Ovary (tissue), 9 donors: Measurements from ENCODE around the gene ZNF775. TPM values are rescaled to one million over a fixed set of nuclear protein-coding genes. Genes with fewer than 3 reads are reported as not detected.

Experiments
- DNase-seq, 5 donors: peaks; one replicate each; pipeline ENCODE4 v3.0.0-alpha.2; 2019 to 2020
- H3K27ac ChIP-seq, 2 donors: fragments of 200-600 bp; one replicate each; pipeline versions ENCODE4 v1.5.1 to v1.8.0; 2019 to 2022
- H3K27me3 ChIP-seq: fragments of 200-600 bp; one replicate; pipeline ENCODE4 v1.8.0; 2022
- H3K36me3 ChIP-seq: fragments of 200-600 bp; sonication (generic); one replicate; pipeline ENCODE4 v1.5.1; 2019
- H3K4me1 ChIP-seq: one replicate; pipeline ENCODE4 v1.8.1; 2013; ENCODE audit warnings: mild to moderate bottlenecking, moderate library complexity; ENCODE audit not compliant: insufficient read depth
- H3K4me3 ChIP-seq: fragments of 200-600 bp; sonication (generic); one replicate; pipeline ENCODE4 v1.5.1; 2017
- H3K9me3 ChIP-seq, 2 donors: fragments of 200-600 bp in 1 of 2; sonication (generic) in 1 of 2; one replicate each; pipeline versions ENCODE4 v1.5.1 to v1.8.1; 2013 to 2019; ENCODE audit warnings: mild to moderate bottlenecking in 1 of 2, moderate library complexity in 1 of 2
- CTCF ChIP-seq, 3 donors: fragments of 450-650 bp in 2 of 3; fragments of 200-600 bp in 1 of 3; IDR thresholded peaks; one replicate each; pipeline versions ENCODE4 v1.5.1 to v1.8.0; 2016 to 2022; ENCODE audit warnings: antibody characterized with exemption in 3 of 3, mild to moderate bottlenecking in 1 of 3
- EP300 ChIP-seq: sonication (generic); formaldehyde crosslinking; IDR thresholded peaks from one replicate; pipeline ENCODE4 v1.6.1; 2017; ENCODE audit warnings: antibody characterized with exemption
- POLR2A ChIP-seq: fragments of 450-650 bp; IDR thresholded peaks from one replicate; pipeline ENCODE4 v1.6.1; 2017; ENCODE audit warnings: antibody characterized with exemption, mild to moderate bottlenecking, moderate library complexity
- WGBS, 3 donors: extraction: QIAGEN DNeasy Blood & Tissue Kit in 1 of 3; methylation state at CpG; one replicate each; pipeline versions ENCODE4 v1.1.5 to v1.1.7; 2013 to 2017; 5-methylcytosine and 5-hydroxymethylcytosine counted together
- intact Hi-C, 4 donors: fragments of 100-400 bp; cut with DNase I; formaldehyde crosslinking; loops; one replicate each; pipeline versions ENCODE4 v1.11.0 to v1.15.1; 2022 to 2023
- polyA plus RNA-seq, 2 donors: library from polyadenylated mRNA; stranded (reverse); fragments of 200-250 nt in 1 of 2; fragments of 350-450 nt in 1 of 2; fragmentation: Illumina TruSeq in 1 of 2; extraction: RNeasy Lipid Tissue Mini Kit (QIAGEN cat#74804) in 1 of 2; gene quantifications; one replicate each; pipeline ENCODE4 v1.2.3, GENCODE V29; 2013 to 2014
- total RNA-seq, 7 donors: library from RNA; depleted of rRNA in 2 of 7; stranded (reverse); fragments of >200 nt in 2 of 7; fragmentation: NEBNext Ultra II Directional in 3 of 7; extraction: Animal tissue kit (Norgen Biotek cat#: 25700) in 3 of 7; gene quantifications; one replicate each; pipeline versions ENCODE4 v1.1.0 to v1.2.4, GENCODE V29; 2016 to 2023
- donor health status: DM: no; HTN: no; CAD: no; lungs with moderate emphysema.
- donor health status: DM: no; HTN: no; CAD: no.
- donor health status: Bipolar disorder and iron deficiency.
- donor health status: DM: yes; HTN: yes; CAD: no.
- donor health status: DM: no; HTN: no; CAD: no.
- donor health status: DM: yes; HTN: yes; CAD: no.

Gene ZNF775
- total and polyA plus RNA-seq, 9 donors = 0.28 to 13.9 (median 10.9) TPM

GRCh38 chr7:150336746-150337145 lies 42.4 kb upstream of the ZNF775 start:
- H3K27me3 ChIP-seq = no peaks in the 10 kb centered on the region
- peaks cover 24% of the 10 kb centered on the region for H3K4me1 ChIP-seq
- 87 to 95% (median 92%) methylated on average over 6 to 14 of the region's 14 CpGs for WGBS, 3 donors
- no peaks in the 10 kb centered on the region for H3K9me3 ChIP-seq
- peak overlapping the region in 1 of 2 donors; percentile 70 for H3K27ac ChIP-seq
- intact Hi-C loops = no loop called here
- TF ChIP-seq EP300 = no peak
- TF ChIP-seq CTCF (IDR thresholded peaks at IDR 0.05) = no peak
- TF ChIP-seq POLR2A = no peak
- H3K4me3 ChIP-seq = no peak overlapping the region
- DNase-seq = peak in 2 of 5 donors; percentile 27 to 34
- no peaks in the 10 kb centered on the region for H3K36me3 ChIP-seq

- peaks cover 26% of the 10 kb centered on the region for H3K4me1 ChIP-seq
- no peaks in the 10 kb centered on the region for H3K36me3 ChIP-seq
- no peak overlapping the region for H3K4me3 ChIP-seq
- no peaks in the 10 kb centered on the region for H3K9me3 ChIP-seq
- DNase-seq = peak in 1 of 5 donors; percentile 22
- intact Hi-C loops = no loop called here
- no peaks in the 10 kb centered on the region for H3K27me3 ChIP-seq
- H3K27ac ChIP-seq = peak overlapping the region in 1 of 2 donors; percentile 70
- 76 to 85% (median 81%) methylated on average over 13 to 18 of the region's 18 CpGs for WGBS, 3 donors
- TF ChIP-seq CTCF (IDR thresholded peaks at IDR 0.05) (no peak), POLR2A (no peak), EP300 (no peak)
Measured at GRCh38 chr7:150337179-150337578, 42.0 kb upstream of the ZNF775 start.

GRCh38 chr7:150337659-150338081 lies 41.5 kb upstream of the ZNF775 start:
- TF ChIP-seq EP300 = no peak
- TF ChIP-seq CTCF (IDR thresholded peaks at IDR 0.05) = no peak
- TF ChIP-seq POLR2A = no peak
- no peak overlapping the region for H3K4me3 ChIP-seq
- no peak overlapping the region for H3K27ac ChIP-seq
- no peaks in the 10 kb centered on the region for H3K27me3 ChIP-seq
- intact Hi-C loops = no loop called here
- H3K36me3 ChIP-seq = no peaks in the 10 kb centered on the region
- no peaks in the 10 kb centered on the region for H3K9me3 ChIP-seq
- peaks cover 26% of the 10 kb centered on the region for H3K4me1 ChIP-seq
- peak in 1 of 5 donors; percentile 24 for DNase-seq
- 79 to 88% (median 85%) methylated on average over 6 of the region's 6 CpGs for WGBS, 3 donors

GRCh38 chr7:150338166-150338829 lies 40.8 kb upstream of the ZNF775 start:
- peaks cover 26% of the 10 kb centered on the region for H3K4me1 ChIP-seq

More at GRCh38 chr7:150338166-150338829, 40.8 kb upstream of the ZNF775 start:
- no peak overlapping the region for H3K4me3 ChIP-seq
- H3K27me3 ChIP-seq = no peaks in the 10 kb centered on the region
- H3K9me3 ChIP-seq = no peaks in the 10 kb centered on the region
- 83 to 90% (median 84%) methylated on average over 11 of the region's 11 CpGs for WGBS, 3 donors
- H3K36me3 ChIP-seq = no peaks in the 10 kb centered on the region
- intact Hi-C loops = no loop called here
- DNase-seq = peak in 2 of 5 donors; percentile 9 to 19
- H3K27ac ChIP-seq = no peak overlapping the region
- TF ChIP-seq POLR2A (no peak), CTCF (IDR thresholded peaks at IDR 0.05) (no peak), EP300 (no peak)
